ENCODE results near the gene KDM3B. TPM values are rescaled to one million over a fixed set of nuclear protein-coding genes. Genes with fewer than 3 reads are reported as not detected.

Gene KDM3B
- total and polyA plus RNA-seq, 9 of the 15 experiments (the other 6 are each of a cell fraction or from before 2014, with no cell fraction given) = 13.8 to 62.8 (median 41.9) TPM

DNA sequence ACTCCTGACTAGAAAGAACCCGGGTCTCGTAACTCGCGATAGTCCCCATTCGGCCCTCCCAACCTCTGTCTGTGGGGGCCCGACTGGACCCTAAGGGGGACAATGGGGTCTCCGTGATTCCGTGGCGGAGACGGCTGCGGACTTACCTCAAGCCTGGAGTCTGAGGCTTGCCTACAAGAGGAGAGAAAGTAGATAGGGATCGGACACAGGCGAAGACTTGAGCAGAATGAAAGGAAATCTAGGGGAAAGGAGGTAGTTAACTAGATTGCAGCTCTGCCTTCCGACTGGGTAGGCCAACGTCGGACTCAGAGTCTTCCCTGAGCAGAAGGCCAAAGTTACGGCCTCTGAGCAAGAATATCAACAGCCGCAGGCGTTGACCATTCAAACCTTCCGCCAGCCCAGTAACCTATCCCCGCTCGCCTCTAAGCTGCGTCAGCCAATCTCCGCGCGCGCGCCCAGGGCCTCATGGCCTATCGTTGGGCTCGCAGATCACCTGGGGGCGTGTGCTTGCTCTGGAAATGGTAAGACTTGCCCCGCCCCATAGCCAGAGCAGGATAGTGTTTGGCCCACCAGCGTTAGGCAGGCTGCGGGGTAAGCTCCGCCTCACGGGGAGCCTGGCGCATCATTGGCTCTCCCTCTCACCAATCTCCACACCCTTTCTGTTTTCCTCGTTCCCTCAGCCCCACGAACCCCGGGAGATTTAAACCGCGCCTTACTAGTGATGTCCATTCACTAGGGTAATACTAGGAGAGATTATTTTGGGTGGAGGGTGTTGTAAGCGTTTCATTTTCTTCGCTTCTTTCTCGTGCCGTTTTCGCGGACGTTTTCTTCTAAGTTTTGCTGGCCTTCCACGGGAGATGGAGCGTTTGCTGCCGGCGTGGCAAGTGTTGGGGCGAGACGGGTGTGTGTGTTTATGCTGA lies 20.8 kb upstream of the KDM3B start, which contains the start of gene CDC25C (continued):
- TF ChIP-seq CUX1 (CRISPR knock-in tag; IDR thresholded peaks at IDR 0.05) = 0 out of 2 replicates have a peak, but pooled peaks have one; percentile 38
- TF ChIP-seq ELF1 (tag; IDR thresholded peaks at IDR 0.05) = no peak
- TF ChIP-seq USF2 (CRISPR knock-in tag; IDR thresholded peaks at IDR 0.05) = no peak
- TF ChIP-seq CBX5 (IDR thresholded peaks at IDR 0.05; ENCODE audit: borderline replicate concordance, low read depth) = no peak
- TF ChIP-seq ZBTB9 (CRISPR knock-in tag; IDR thresholded peaks at IDR 0.05) = no peak
- TF ChIP-seq, protein P1, sequence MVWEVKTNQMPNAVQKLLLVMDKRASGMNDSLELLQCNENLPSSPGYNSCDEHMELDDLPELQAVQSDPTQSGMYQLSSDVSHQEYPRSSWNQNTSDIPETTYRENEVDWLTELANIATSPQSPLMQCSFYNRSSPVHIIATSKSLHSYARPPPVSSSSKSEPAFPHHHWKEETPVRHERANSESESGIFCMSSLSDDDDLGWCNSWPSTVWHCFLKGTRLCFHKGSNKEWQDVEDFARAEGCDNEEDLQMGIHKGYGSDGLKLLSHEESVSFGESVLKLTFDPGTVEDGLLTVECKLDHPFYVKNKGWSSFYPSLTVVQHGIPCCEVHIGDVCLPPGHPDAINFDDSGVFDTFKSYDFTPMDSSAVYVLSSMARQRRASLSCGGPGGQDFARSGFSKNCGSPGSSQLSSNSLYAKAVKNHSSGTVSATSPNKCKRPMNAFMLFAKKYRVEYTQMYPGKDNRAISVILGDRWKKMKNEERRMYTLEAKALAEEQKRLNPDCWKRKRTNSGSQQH (CRISPR knock-in tag; IDR thresholded peaks at IDR 0.05) = peak; percentile 96; the same call in 1 of the 2 replicates
- TF ChIP-seq E2F6 (IDR thresholded peaks at IDR 0.05; ENCODE audit: borderline replicate concordance in 1 of 2, extremely low read depth in 1 of 2, insufficient read depth in 1 of 2, insufficient read length in 1 of 2, low read depth in 1 of 2, low read length in 1 of 2, poor library complexity in 1 of 2, severe bottlenecking in 1 of 2) = peak; percentile 44 to 74
- TF ChIP-seq ZNF395 (CRISPR knock-in tag; IDR thresholded peaks at IDR 0.05) = no peak
- TF ChIP-seq BCOR (IDR thresholded peaks at IDR 0.05) = no peak
- 0 out of 4 replicates have a peak, but pooled peaks of 1 of the 2 experiments have one; percentile 2 for TF ChIP-seq RAD21 (CRISPR knock-in tag; conservative IDR thresholded peaks at IDR 0.05 in 1 of 2, IDR thresholded peaks at IDR 0.05 in 1 of 2)
